Glomerular endothelial cell (primary cell): ENCODE results near the gene RAP1A. TPM values are rescaled to one million over a fixed set of nuclear protein-coding genes. Genes with fewer than 3 reads are reported as not detected.
A peak's percentile ranks its signal among the peaks of the same experiment; 100 is the strongest.

Experiments
- DNase-seq: peaks from one replicate; pipeline ENCODE4 v3.0.0-alpha.2; 2011; ENCODE audit warnings: low read depth, low spot score; ENCODE audit errors: extremely low read depth
- total RNA-seq: library from RNA; depleted of rRNA; stranded (reverse); fragments of >200 nt; gene quantifications from 2 replicates; pipeline ENCODE4 v1.2.3, GENCODE V29; 2015

RAP1A gene
- total RNA-seq, 1 donor from 2014 or later: 41.4 TPM

DNA sequence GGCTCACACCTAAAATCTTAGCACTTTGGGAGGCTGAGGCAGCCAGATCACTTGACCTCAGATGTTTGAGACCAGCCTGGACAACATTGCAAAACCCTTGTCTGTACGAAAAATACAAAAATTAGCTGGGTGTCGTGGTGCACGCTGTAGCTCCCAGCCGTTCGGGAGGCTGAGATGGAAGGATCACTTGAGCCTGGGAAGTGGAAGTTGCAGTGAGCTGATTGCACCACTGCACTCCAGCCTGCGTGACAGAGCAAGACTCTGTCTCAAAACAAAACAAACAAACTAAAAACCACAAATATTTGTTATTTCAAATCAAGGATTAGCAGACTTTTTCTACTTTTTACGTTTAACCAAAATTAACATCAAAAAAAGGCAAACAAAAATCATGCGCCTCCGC is 88.3 kb downstream of the RAP1A start:
- no peak for DNase-seq

- DNase-seq: no peak
Observed at GRCh38 chr1:111709986-111710385, 90.4 kb downstream of the RAP1A start.

GRCh38 chr1:111716333-111716732 is 96.7 kb downstream of the RAP1A start:
- no peak for DNase-seq

DNA sequence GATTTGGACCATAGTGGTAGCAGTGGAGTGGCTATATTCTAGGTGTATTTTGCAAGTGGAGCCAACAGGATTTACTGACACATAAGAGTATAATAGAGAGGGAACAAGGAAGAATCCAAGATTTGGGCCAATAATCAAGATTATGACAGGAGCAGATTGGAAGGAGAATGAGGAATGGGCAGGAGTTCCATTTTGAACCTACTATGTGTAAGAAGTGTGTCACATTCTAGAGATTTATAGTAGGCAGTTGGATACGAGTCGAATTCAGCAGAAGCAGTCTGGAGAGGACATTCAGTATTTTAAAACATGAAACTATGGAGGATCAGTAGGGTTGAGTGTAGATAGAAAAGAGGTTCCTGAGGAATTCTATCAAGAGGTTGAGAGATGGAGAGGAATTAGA is 97.9 kb downstream of the RAP1A start:
- DNase-seq: no peak

DNA sequence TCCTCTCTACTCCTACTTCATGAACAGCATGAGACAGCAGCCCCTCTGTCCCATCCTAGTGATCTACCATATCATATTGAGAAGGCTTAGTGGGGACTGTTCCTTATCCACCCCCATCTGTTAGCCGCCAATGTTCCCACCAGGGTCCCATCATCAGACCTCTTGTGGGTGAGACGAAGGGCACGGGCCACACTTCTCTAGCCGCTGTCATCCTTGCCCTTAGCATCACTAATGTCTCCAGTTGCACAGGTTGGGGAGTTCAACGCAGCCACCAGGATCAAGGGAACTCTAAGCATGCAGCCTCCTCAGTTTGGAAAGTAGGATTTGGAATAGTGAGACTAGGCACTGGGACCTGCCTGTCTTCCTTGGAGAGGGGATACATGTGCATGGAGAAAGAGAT is 99.5 kb downstream of the RAP1A start:
- DNase-seq: no peak

DNA sequence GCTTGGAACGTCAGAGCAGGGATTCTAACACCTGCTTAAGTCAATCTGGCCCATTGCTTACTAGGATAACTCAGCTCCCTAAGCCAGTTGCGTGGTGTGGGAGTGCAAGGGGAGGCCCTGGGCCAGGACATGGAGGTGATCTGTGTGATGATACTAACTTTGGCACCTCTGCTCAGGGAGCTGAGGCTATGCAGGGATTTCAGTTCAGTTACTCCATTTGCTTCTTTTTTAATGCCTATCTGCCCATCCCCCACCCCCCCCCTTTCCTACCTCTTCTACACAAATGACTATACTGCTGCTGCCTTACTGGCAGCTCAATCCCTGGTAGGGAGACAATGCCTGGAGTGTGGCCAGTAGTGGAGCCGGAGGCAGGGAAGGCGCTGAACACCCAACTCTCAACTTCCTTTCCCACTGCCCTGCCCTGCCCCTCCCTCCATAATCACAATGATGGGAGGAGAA is 100.1 kb downstream of the RAP1A start:
- no peak for DNase-seq

GRCh38 chr1:111720274-111720976 is 100.8 kb downstream of the RAP1A start:
- DNase-seq: no peak

- no peak for DNase-seq
Observed at GRCh38 chr1:111720977-111721786, 101.6 kb downstream of the RAP1A start.

DNA sequence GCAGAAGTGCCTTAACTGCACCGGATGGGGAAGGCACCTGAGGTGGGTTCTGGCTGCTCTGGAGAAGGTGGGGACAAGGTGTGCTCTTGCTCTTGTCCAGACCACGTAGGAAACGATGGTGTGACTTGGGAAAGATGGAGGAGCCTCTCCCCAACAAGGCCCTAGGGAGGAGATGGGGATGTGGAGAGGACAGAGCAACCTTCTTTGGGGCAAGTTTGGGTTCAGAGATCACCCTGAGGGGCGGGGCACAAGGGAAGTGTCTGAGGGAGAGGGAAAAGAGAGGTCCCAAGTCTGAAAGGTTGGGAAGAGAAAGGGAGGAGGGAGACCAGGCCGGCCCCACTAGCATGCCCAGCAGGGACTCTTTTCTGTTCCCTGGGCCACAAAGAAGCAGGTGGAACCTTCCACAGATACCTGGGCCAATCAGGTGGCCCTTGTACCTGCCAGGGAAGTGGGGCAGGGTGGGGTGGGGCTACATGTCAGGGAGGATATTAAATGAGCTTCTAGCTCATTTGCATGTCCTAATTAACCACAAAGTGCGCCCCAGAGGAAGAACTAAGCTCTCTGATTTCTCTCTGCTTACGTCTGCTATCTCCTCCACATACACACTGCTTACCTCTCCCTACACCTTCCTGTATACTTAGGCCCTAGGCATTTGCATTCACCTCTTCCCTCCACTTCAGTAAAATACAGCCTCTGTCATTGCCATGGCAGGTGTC is 103.7 kb downstream of the RAP1A start:
- no peak for DNase-seq

DNA sequence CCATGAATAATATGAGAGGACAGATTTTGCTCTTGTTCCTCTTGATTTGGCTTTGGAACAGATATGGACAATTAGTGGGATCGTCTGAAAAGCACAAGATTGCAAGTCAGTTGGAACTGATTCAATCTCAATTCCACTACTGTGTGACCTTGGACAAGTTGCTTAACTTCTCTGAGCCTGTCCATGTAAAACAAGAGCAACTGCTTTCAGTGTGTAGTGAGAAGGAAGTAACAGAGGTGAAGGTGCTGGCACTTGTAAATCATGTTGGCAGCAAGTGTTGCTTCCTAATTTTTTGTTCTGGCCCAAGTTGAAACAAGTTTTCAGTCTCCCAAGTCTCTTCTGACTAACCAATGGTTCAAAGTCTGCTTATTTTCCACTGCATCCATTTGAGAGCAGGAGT is 104.3 kb downstream of the RAP1A start:
- DNase-seq: no peak

GRCh38 chr1:111725192-111725591 is 105.6 kb downstream of the RAP1A start:
- DNase-seq: no peak

DNA sequence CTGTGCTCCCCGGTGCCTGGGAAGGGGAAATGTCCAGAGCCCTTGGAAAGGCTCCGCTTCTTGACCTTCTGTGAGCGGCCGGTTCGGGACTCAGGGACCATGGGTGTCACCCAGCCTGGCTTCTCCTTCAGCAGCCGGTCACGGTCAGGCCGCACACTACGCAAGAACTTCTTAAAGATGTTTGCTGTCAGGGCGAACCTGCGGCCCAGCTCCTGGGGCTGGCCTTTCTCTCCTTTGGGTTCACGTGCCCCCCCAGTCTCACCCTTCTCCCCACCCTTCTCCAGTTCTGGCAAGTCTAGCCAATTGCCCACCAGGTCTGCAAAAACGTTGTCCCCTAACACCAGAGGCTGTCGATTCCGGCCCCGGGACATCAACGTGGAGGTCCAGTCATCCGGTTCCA is 107.5 kb downstream of the RAP1A start:
- no peak for DNase-seq

DNA sequence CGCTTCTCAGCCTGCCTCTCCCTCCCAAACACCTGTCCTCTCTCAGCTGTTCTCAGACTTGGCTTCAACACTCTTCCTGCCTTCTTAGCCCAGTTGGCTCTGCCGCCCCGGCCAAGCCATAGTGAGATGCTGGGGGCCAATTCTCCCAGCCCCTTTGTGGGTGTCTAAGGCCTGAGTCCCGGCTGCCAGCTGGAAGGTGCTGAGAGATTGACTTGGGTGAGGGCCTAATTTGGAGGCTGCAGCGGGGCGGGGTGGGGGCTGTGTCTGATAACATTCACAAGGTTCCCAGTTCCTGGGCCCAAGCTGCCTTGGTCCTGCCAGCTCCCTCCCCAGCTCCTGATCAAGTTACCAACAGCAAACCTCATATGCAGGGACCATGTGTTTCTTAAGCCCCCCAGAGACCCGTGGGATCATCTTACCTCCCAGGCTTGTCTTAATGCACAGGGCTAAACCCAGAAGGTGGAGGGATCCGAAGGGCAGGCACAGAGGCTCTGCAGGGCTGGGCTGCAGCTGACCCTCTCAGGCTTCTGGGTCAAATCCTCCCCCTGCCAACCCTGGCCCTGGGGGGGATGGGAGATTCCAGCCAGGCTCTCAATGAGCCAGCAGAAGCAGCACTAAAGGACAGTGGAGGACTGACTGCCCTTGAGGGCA is 109.8 kb downstream of the RAP1A start:
- DNase-seq: no peak

- no peak for DNase-seq
Observed at GRCh38 chr1:111729946-111730681, 110.5 kb downstream of the RAP1A start.

DNA sequence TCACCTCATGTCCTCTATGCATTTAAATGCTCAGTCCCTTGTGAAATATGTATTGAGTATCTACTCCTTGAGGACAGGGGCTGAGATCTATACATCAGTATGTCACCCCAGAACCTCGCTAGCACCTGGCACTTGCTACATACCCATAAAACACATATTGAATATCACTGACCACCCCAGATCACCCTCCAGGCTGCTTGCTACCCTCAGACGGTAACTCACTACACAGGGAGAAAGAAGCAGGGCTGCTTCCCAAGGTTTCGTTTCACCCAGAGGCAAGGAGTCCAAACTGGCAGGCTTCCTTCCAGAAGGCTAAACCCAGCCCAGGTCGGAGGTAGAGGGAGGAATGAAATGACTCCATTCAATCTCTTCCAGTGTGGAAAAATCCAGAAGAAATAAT is 111.1 kb downstream of the RAP1A start:
- DNase-seq: no peak

DNA sequence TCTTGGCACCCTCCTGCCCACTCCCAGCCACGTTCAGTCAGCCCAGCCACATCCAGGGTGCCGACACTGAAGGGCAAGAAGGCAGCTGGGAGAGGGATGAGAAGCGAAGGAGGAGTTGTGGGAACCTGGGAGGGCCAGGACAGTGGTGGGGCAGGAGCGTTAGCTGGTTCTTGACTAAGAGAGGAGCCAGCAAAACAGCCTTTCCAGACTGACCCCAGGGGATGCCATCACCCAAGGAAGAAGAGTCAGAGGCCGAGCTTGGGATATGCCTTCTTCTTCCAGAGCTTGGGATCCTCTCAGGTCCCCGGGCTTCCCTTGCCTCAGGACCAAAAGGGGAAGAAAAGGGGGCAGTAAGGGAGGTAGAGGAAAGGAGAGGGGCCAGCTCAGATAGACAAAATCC is 112.4 kb downstream of the RAP1A start:
- DNase-seq: no peak

GRCh38 chr1:111732718-111733117 is 113.1 kb downstream of the RAP1A start:
- no peak for DNase-seq

GRCh38 chr1:111733183-111733991 is 113.8 kb downstream of the RAP1A start:
- DNase-seq: peak; percentile 89

DNA sequence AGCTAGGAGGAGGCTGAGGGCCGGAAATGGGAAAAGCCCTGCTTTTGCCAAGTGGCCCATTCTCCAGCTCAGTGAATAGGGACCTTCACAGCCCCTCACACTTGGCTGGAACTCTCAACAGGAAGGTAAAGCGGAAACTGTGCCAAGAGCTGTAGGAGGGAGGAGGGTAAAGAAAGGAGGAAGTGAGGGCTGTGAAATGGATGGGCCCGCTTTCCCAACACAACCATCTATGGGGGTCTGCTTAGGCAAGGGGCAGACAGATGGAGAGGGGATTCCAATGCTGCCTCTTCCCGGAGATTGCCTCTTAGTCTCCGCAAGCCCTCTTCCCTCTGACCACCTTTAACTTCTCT is 114.4 kb downstream of the RAP1A start:
- DNase-seq: no peak

DNA sequence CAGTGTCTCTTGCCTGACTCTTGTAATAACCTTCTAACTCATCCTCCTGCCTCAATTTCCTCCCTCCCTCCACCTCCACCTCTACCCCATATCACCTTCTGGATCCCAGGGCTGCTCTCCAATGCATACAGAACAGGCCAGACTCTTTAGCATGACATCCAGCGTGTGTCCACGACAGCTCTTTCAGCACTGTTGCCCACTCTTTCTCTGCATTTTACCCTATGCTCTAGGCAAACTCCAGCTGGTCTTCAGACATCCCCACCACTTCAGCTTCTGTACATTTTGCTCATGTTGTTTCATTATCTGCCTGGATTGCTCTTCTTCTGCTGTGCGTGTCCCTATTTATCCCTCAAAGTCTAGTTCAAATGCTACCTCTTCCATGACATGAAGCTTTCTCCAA is 114.8 kb downstream of the RAP1A start:
- DNase-seq: no peak
